Subcutaneous adipose tissue (tissue), 4 donors: ENCODE data around the gene ADCY3. TPM values are rescaled to one million over a fixed set of nuclear protein-coding genes. Genes with fewer than 3 reads are reported as not detected.

ENCODE experiments used
- CTCF ChIP-seq: fragments of 450-650 bp; IDR thresholded peaks from one replicate; pipeline ENCODE4 v1.5.1; 2016; ENCODE audit warnings: low read depth, mild to moderate bottlenecking, control low read depth, antibody characterized with exemption, moderate library complexity
- total RNA-seq, 4 donors: library from RNA; depleted of rRNA; stranded (reverse); fragments of >200 nt; gene quantifications; one replicate each; pipeline ENCODE4 v1.1.0, GENCODE V29; 2016

The ADCY3 gene
- total RNA-seq, 4 donors from 2014 or later: 39.2 to 133 (median 74.5) TPM

GRCh38 chr2:24920809-24921441, 888 bp upstream of the ADCY3 start:
- no peak for TF ChIP-seq CTCF

GRCh38 chr2:24919506-24920097, 435 bp downstream of the ADCY3 start:
- TF ChIP-seq CTCF: no peak

- TF ChIP-seq CTCF: no peak
Observed at GRCh38 chr2:24919037-24919505, 966 bp downstream of the ADCY3 start.

GRCh38 chr2:24918326-24919036, 1.6 kb downstream of the ADCY3 start:
- no peak for TF ChIP-seq CTCF

GRCh38 chr2:24917731-24918325, 2.2 kb downstream of the ADCY3 start:
- TF ChIP-seq CTCF: no peak

GRCh38 chr2:24917086-24917485, 3.0 kb downstream of the ADCY3 start:
- TF ChIP-seq CTCF: no peak

GRCh38 chr2:24915796-24916195, 4.2 kb downstream of the ADCY3 start:
- TF ChIP-seq CTCF: no peak
